A549 (cell line): Measurements from ENCODE around the gene PCSK5. TPM values are rescaled to one million over a fixed set of nuclear protein-coding genes. Genes with fewer than 3 reads are reported as not detected.
"Not testable (repeated sequence)": the region's sequence is repeated elsewhere in the genome, so short reads cannot be mapped to it uniquely, and the experiment has no call there.

Experiments used
- ATAC-seq, 2 experiments: fragments of 200-7000 bp in 1 of 2; fragments of >200 bp in 1 of 2; cut with Nextera tagmentation in 1 of 2; cut with Tn5 transposase in 1 of 2; 3 replicates each; pipeline versions ENCODE4 v1.8.0 to v1.9.1; 2018 to 2020; ENCODE audit warnings: mild to moderate bottlenecking in 1 of 2, moderate library complexity in 1 of 2
- CTCF ChIA-PET: fragments of 300-600 bp; sonication (Branson Sonifier 250); formaldehyde crosslinking; extraction: SDS; loops from one replicate; lab custom pipeline; 2021; ENCODE audit warnings: antibody characterized with exemption, inconsistent platforms; lab: Yijun Ruan, JAX
- POLR2A ChIA-PET: fragments of 350-600 bp; formaldehyde crosslinking; extraction: SDS; loops from one replicate; lab custom pipeline; 2021; ENCODE audit warnings: antibody characterized with exemption, inconsistent platforms; lab: Yijun Ruan, JAX
- DNase-seq, 2 experiments: peaks; one replicate each; pipeline versions ENCODE4 v3.0.0 to v3.0.0-alpha.2; 2011 to 2016; ENCODE audit warnings: low read depth in 1 of 2, low spot score in 1 of 2
- FAIRE-seq: peaks from 2 replicates; lab custom pipeline; 2011; peaks lifted over from hg19 to GRCh38; lab: Jason Lieb, UNC
- H3K27ac ChIP-seq, 2 experiments: fragments of >200 bp; sonication (Bioruptor Twin); formaldehyde crosslinking; 3 replicates each; pipeline ENCODE4 v1.5.1; 2016 to 2017
- H3K4me1 ChIP-seq: fragments of >200 bp; sonication (Bioruptor Twin); formaldehyde crosslinking; 3 replicates; pipeline ENCODE4 v1.6.1; 2016
- H3K4me2 ChIP-seq: fragments of >200 bp; sonication (Bioruptor Twin); formaldehyde crosslinking; 3 replicates; pipeline ENCODE4 v1.6.1; 2016
- H3K4me3 ChIP-seq: fragments of >200 bp; sonication (Bioruptor Twin); formaldehyde crosslinking; 3 replicates; pipeline ENCODE4 v1.5.1; 2016
- H3K9me3 ChIP-seq: fragments of >200 bp; sonication (Bioruptor Twin); formaldehyde crosslinking; 3 replicates; pipeline ENCODE4 v1.6.1; 2016
- BCL3 ChIP-seq: fragments of >200 bp; sonication (Bioruptor Twin); formaldehyde crosslinking; IDR thresholded peaks from 3 replicates; pipeline ENCODE4 v1.6.1; 2016
- BHLHE40 ChIP-seq: IDR thresholded peaks from 2 replicates; pipeline ENCODE4 v1.6.1; 2012; ENCODE audit warnings: low read depth, low read length, inconsistent platforms
- CBX8 ChIP-seq: fragments of 200-600 bp; sonication (generic); IDR thresholded peaks from 2 replicates; pipeline ENCODE4 v1.6.1; 2016
- ESRRA ChIP-seq: fragments of 150-350 bp; IDR thresholded peaks from 2 replicates; pipeline ENCODE4 v1.6.1; 2014; ENCODE audit warnings: mild to moderate bottlenecking, low read length, borderline replicate concordance
- FOSB ChIP-seq: fragments of 250-450 bp; sonication (Bioruptor Pico); IDR thresholded peaks from 2 replicates; pipeline ENCODE4 v1.5.0; 2020; ENCODE audit warnings: mild to moderate bottlenecking, moderate library complexity
- HMGXB4 ChIP-seq: fragments of 250-450 bp; sonication (Bioruptor Pico); IDR thresholded peaks from 2 replicates; pipeline ENCODE4 v1.5.0; 2021; ENCODE audit warnings: mild to moderate bottlenecking, moderate library complexity, borderline replicate concordance
- JUN ChIP-seq, 2 experiments: fragments of >200 bp; sonication (Bioruptor Twin); formaldehyde crosslinking; IDR thresholded peaks; 2 replicates in 1 of 2; 3 replicates in 1 of 2; pipeline ENCODE4 v1.6.1; 2016 to 2017
- JUNB ChIP-seq: fragments of >200 bp; sonication (Bioruptor Twin); formaldehyde crosslinking; IDR thresholded peaks from 2 replicates; pipeline ENCODE4 v1.6.1; 2016
- MAFK ChIP-seq: fragments of 450-650 bp; IDR thresholded peaks from 2 replicates; pipeline ENCODE4 v1.6.1; 2014; ENCODE audit not compliant: partially characterized antibody
- MYC ChIP-seq: IDR thresholded peaks from 2 replicates; pipeline ENCODE4 v1.6.1; 2012; ENCODE audit warnings: mild to moderate bottlenecking, inconsistent platforms, low read length, improper control_type of control experiment, borderline replicate concordance
- NR3C1 ChIP-seq: fragments of >200 bp; sonication (Bioruptor Twin); formaldehyde crosslinking; IDR thresholded peaks from 3 replicates; pipeline ENCODE4 v1.6.1; 2017
- RARB ChIP-seq: fragments of 250-450 bp; sonication (Bioruptor Pico); IDR thresholded peaks from 2 replicates; pipeline ENCODE4 v1.8.0; 2021; ENCODE audit warnings: mild to moderate bottlenecking, moderate library complexity
- RFX5 ChIP-seq: fragments of 450-650 bp; IDR thresholded peaks from 2 replicates; pipeline ENCODE4 v1.7.1; 2014; ENCODE audit warnings: antibody characterized with exemption, mild to moderate bottlenecking, moderate library complexity
- ZC3H11A ChIP-seq: fragments of 450-650 bp; IDR thresholded peaks from 2 replicates; pipeline ENCODE4 v1.6.1; 2014; ENCODE audit warnings: antibody characterized with exemption, mild to moderate bottlenecking
- ZFP36 ChIP-seq: fragments of 450-650 bp; IDR thresholded peaks from 2 replicates; pipeline ENCODE4 v1.6.1; 2014; ENCODE audit warnings: borderline replicate concordance; ENCODE audit not compliant: partially characterized antibody
- ZSCAN20 ChIP-seq: fragments of 250-450 bp; sonication (Bioruptor Pico); IDR thresholded peaks from 2 replicates; pipeline ENCODE4 v1.8.0; 2022; ENCODE audit warnings: mild to moderate bottlenecking, moderate library complexity
- WGBS: methylation state at CpG from one replicate; pipeline ENCODE4 v1.1.6; 2017; ENCODE audit errors: missing lambda C conversion rate; 5-methylcytosine and 5-hydroxymethylcytosine counted together
- polyA plus RNA-seq, 4 experiments: library from polyadenylated mRNA; depleted of rRNA in 3 of 4; stranded (reverse); fragments of >200 nt; fragmentation: RNase III in 1 of 4; extraction: RNeasy Plus Mini Kit Qiagen cat#74134 plus additional on column Dnase treatment in 1 of 4; gene quantifications; 2 replicates in 3 of 4; 3 replicates in 1 of 4; pipeline ENCODE4 v1.2.3, GENCODE V29; 2011 to 2017
- TF ChIP-seq, protein P1 (sequence below): fragments of 250-450 bp; sonication (Bioruptor Pico); IDR thresholded peaks from 2 replicates; pipeline ENCODE4 v1.5.0; 2020; ENCODE audit warnings: low read depth, mild to moderate bottlenecking, moderate library complexity
- TF ChIP-seq, protein P2 (sequence below): IDR thresholded peaks from 2 replicates; pipeline ENCODE4 v1.6.1; 2012; ENCODE audit warnings: low read depth, borderline replicate concordance
- TF ChIP-seq, protein P3 (sequence below): fragments of >200 bp; sonication (Bioruptor Twin); formaldehyde crosslinking; IDR thresholded peaks from 2 replicates; pipeline ENCODE4 v1.6.1; 2016
- TF ChIP-seq, protein P4 (sequence below): fragments of 450-650 bp; IDR thresholded peaks from 2 replicates; pipeline ENCODE4 v1.6.1; 2014; ENCODE audit warnings: antibody characterized with exemption
- TF ChIP-seq, protein P5 (sequence below): IDR thresholded peaks from 2 replicates; pipeline ENCODE4 v1.6.1; 2012

The PCSK5 gene
- polyA plus RNA-seq, 2 of the 4 experiments (the other 2 are of a cell fraction), result 1.3 to 6.7 TPM

DNA sequence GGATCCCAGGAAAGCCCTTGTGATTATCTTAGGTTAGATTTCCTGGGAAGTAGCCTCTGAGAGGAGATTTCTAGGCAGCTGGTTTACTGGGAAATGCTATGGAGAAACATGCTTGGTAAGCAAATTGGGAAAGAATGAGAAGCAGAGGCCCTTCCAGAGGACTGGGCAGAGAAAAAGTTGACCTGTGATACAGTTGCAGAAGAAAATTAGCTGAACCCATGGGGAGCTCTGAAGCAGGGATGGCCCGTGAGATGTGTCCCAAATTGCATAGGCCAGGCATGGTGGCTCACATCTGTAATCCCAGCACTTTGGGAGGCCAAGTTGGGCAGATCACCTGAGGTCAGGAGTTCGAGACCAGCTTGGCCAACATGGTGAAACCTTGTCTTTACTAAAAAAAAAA is 21.9 kb upstream of the PCSK5 start:
- H3K4me3 ChIP-seq, H3K4me2 ChIP-seq, FAIRE-seq, H3K27ac ChIP-seq, H3K9me3 ChIP-seq, H3K4me1 ChIP-seq, ATAC-seq, DNase-seq: not testable (repeated sequence)
- peak; percentile 21 for TF ChIP-seq MAFK
- POLR2A ChIA-PET, result interaction anchor here (0.7 kb wide), 1 partner anchor 8 kb away, joined by 3 read pairs; no protein-coding TSS in a partner anchor
- 23% methylated on average over 2 of the region's 2 CpGs for WGBS
- CTCF ChIA-PET, result interaction anchor here (4.3 kb wide), 1 partner anchor 12 kb away, joined by 19 read pairs; no protein-coding TSS in a partner anchor

DNA sequence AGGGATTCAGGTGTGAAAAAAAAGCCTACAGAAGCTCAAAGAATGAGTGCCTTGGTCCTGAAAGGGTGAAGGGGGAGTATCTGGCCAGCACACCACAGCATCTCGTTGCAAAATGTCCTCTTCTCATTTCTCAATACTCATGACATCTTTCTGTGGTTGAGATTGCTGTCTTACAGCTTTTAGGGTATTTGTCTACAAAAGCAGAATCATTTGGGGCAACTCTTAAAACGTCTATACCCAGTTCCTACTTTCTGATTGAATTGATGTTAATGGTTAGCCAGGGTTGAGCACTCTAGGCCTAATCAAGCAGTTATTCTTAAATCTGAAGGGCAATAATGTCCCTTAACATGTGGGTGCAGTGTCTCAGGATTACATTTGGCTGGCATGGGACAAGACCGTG is 21.2 kb upstream of the PCSK5 start:
- CTCF ChIA-PET, result interaction anchor here (0.6 kb wide), 1 partner anchor 474 kb away, joined by 4 read pairs; no protein-coding TSS in a partner anchor
- DNase-seq (no peak), FAIRE-seq (no peak), ATAC-seq (no peak)
- 7% methylated on average over 3 of the region's 3 CpGs for WGBS
- Histone ChIP-seq H3K4me2 (no peak overlapping the region), H3K27ac (no peak overlapping the region), H3K4me1 (no peaks in the 10 kb centered on the region), H3K4me3 (no peak overlapping the region), H3K9me3 (no peaks in the 10 kb centered on the region)
- TF ChIP-seq ZSCAN20 (CRISPR knock-in tag) (no peak), NR3C1 (no peak), ESRRA (no peak), RFX5 (no peak), RARB (no peak), JUNB (no peak), MYC (no peak), JUN (IDR thresholded peaks at IDR 0.05) (no peak), BCL3 (no peak), CBX8 (no peak), FOSB (no peak), ZFP36 (no peak), HMGXB4 (CRISPR knock-in tag) (no peak), BHLHE40 (no peak), ZC3H11A (no peak)
- TF ChIP-seq, protein P1, sequence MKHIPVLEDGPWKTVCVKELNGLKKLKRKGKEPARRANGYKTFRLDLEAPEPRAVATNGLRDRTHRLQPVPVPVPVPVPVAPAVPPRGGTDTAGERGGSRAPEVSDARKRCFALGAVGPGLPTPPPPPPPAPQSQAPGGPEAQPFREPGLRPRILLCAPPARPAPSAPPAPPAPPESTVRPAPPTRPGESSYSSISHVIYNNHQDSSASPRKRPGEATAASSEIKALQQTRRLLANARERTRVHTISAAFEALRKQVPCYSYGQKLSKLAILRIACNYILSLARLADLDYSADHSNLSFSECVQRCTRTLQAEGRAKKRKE (CRISPR knock-in tag), result no peak
- TF ChIP-seq, protein P2, sequence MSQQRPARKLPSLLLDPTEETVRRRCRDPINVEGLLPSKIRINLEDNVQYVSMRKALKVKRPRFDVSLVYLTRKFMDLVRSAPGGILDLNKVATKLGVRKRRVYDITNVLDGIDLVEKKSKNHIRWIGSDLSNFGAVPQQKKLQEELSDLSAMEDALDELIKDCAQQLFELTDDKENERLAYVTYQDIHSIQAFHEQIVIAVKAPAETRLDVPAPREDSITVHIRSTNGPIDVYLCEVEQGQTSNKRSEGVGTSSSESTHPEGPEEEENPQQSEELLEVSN, result no peak
- TF ChIP-seq, protein P3, sequence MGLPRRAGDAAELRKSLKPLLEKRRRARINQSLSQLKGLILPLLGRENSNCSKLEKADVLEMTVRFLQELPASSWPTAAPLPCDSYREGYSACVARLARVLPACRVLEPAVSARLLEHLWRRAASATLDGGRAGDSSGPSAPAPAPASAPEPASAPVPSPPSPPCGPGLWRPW, result no peak
- TF ChIP-seq, protein P4, sequence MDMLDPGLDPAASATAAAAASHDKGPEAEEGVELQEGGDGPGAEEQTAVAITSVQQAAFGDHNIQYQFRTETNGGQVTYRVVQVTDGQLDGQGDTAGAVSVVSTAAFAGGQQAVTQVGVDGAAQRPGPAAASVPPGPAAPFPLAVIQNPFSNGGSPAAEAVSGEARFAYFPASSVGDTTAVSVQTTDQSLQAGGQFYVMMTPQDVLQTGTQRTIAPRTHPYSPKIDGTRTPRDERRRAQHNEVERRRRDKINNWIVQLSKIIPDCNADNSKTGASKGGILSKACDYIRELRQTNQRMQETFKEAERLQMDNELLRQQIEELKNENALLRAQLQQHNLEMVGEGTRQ, result no peak
- TF ChIP-seq, protein P5, sequence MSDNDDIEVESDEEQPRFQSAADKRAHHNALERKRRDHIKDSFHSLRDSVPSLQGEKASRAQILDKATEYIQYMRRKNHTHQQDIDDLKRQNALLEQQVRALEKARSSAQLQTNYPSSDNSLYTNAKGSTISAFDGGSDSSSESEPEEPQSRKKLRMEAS, result no peak
- POLR2A ChIA-PET, result no interaction called here
